ENCODE data around the gene MRPL18.

DNA sequence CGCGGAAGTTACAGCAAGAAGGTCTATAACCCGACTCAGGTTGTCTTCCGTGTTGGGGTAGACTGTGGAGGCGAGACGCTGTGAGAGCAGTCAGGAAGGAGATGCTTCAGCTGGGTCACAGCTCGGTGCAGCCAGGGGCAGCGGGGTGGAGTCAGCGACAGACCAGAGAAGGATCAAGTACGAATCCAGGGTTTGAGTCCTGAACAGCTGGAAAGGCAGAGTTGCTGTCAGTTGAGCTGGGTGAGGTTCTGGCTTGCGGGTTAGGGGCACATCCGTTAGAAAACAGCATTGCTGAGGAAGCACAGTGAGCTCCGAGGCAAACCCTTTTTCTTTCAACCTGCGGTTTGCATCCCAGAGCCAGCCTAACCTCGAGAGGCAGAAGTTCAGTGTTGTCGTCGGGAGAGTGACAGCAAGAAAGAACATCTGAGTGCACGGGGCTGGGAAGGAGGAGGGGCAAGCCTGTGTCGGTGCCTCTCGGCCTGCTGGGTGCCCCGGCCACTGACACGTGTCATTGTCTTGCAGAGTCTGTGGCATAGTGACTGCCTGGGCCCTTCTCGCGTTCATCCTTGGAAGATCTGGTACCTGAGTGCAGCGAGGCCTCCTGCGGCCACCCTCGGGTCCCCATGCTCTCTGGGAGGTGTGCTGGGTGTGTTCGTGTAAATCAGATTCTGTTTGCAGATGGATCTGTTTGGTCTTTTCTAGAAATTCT, 29.8 kb downstream of the MRPL18 start:
- TF ChIP-seq, protein P1, sequence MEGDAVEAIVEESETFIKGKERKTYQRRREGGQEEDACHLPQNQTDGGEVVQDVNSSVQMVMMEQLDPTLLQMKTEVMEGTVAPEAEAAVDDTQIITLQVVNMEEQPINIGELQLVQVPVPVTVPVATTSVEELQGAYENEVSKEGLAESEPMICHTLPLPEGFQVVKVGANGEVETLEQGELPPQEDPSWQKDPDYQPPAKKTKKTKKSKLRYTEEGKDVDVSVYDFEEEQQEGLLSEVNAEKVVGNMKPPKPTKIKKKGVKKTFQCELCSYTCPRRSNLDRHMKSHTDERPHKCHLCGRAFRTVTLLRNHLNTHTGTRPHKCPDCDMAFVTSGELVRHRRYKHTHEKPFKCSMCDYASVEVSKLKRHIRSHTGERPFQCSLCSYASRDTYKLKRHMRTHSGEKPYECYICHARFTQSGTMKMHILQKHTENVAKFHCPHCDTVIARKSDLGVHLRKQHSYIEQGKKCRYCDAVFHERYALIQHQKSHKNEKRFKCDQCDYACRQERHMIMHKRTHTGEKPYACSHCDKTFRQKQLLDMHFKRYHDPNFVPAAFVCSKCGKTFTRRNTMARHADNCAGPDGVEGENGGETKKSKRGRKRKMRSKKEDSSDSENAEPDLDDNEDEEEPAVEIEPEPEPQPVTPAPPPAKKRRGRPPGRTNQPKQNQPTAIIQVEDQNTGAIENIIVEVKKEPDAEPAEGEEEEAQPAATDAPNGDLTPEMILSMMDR (IDR thresholded peaks at IDR 0.05; ENCODE audit: insufficient read depth, low read length), result no peak
- TF ChIP-seq POLR2AphosphoS5 (IDR thresholded peaks at IDR 0.05; ENCODE audit: low read depth), result peak; percentile 85
- TF ChIP-seq REST (IDR thresholded peaks at IDR 0.05; ENCODE audit: insufficient replicate concordance, low read depth), result no peak
- 0 out of 2 replicates have a peak, but pooled peaks have one; percentile 17 for TF ChIP-seq GABPA (IDR thresholded peaks at IDR 0.05; ENCODE audit: low read depth)
- TF ChIP-seq SPI1 (IDR thresholded peaks at IDR 0.05; ENCODE audit: borderline replicate concordance, low read depth), result no peak; the same call in 1 of the 2 replicates
